AG10803 (cell line): Measurements from ENCODE around the gene GRK3.

ENCODE experiments used
- DNase-seq: peaks from one replicate; pipeline ENCODE4 v3.0.0; 2010; ENCODE audit warnings: low read depth
- H3K4me3 ChIP-seq: 2 replicates; pipeline ENCODE4 v1.5.1; 2011; ENCODE audit warnings: mild to moderate bottlenecking, low read length, control low read depth
- CTCF ChIP-seq: conservative IDR thresholded peaks from 2 replicates; pipeline ENCODE4 v1.5.1; 2011; ENCODE audit warnings: mild to moderate bottlenecking, low read length, control low read depth, inconsistent platforms

GRK3 gene

GRCh38 chr22:25536589-25536988 is 27.9 kb upstream of the GRK3 start:
- no peak for TF ChIP-seq CTCF
- no peak overlapping the region for H3K4me3 ChIP-seq
- no peak for DNase-seq

- no peak for DNase-seq
- H3K4me3 ChIP-seq, result no peak overlapping the region
- TF ChIP-seq CTCF, result no peak
These were observed 24.1 kb upstream of the GRK3 start for GRCh38 chr22:25540166-25540907.

- no peak overlapping the region for H3K4me3 ChIP-seq
- TF ChIP-seq CTCF, result no peak
- DNase-seq, result no peak
These were observed 23.4 kb upstream of the GRK3 start for GRCh38 chr22:25540908-25541660.

GRCh38 chr22:25542191-25542590 is 22.3 kb upstream of the GRK3 start:
- H3K4me3 ChIP-seq, result no peak overlapping the region
- no peak for TF ChIP-seq CTCF
- DNase-seq, result no peak

- DNase-seq, result no peak
- H3K4me3 ChIP-seq, result no peak overlapping the region
- TF ChIP-seq CTCF, result no peak
These were observed 21.6 kb upstream of the GRK3 start for GRCh38 chr22:25542720-25543402.

GRCh38 chr22:25545146-25545545 is 19.3 kb upstream of the GRK3 start:
- no peak for TF ChIP-seq CTCF
- no peak overlapping the region for H3K4me3 ChIP-seq
- no peak for DNase-seq

GRCh38 chr22:25545672-25546071 is 18.8 kb upstream of the GRK3 start:
- no peak for TF ChIP-seq CTCF
- no peak for DNase-seq
- no peak overlapping the region for H3K4me3 ChIP-seq
